Measurements from ENCODE around the gene SERTM1. TPM values are rescaled to one million over a fixed set of nuclear protein-coding genes. Genes with fewer than 3 reads are reported as not detected.
A peak's percentile ranks its signal among the peaks of the same experiment; 100 is the strongest.

The SERTM1 gene
- total RNA-seq, 1 donor = not detected

DNA sequence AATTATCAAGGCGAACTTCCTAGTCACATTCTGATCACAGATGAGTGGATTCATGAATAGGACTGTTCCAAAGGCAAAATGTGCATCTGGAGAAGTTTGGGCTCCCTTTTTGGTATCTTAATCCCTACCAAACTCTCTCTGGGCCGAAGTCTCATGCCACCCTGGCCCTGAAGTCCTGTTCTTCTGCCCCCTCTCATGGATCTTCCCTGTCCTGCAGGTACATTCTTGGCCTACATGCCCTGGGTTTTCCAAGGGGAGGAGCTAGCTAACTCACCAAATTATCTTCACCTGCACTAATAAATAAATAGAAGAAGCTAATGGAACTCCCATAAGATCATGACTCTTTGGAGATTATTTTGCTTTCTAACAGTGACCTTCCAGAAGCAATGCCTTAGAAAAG, 50.3 kb downstream of the SERTM1 start:
- no peak for TF ChIP-seq CTCF (IDR thresholded peaks at IDR 0.05; ENCODE audit: extremely low read depth, low read depth, low read length)
- Histone ChIP-seq H3K79me2 (ENCODE audit: insufficient read depth, low read length) (no peaks in the 10 kb centered on the region), H3K4me2 (ENCODE audit: insufficient read depth, low read length) (no peak overlapping the region), H3K36me3 (ENCODE audit: insufficient read depth, low read length) (no peaks in the 10 kb centered on the region), H2AFZ (ENCODE audit: low read length) (no peak overlapping the region), H3K4me1 (ENCODE audit: insufficient read depth, low read length) (no peaks in the 10 kb centered on the region), H3K9me3 (ENCODE audit: low read depth, low read length) (no peaks in the 10 kb centered on the region), H3K4me3 (ENCODE audit: insufficient read depth, low read length) (no peak overlapping the region), H3K27me3 (ENCODE audit: insufficient read depth, low read length) (no peaks in the 10 kb centered on the region), H4K20me1 (ENCODE audit: insufficient read depth, low read length) (no peaks in the 10 kb centered on the region), H3K27ac (ENCODE audit: low read depth, low read length) (no peak overlapping the region)
- DNase-seq (ENCODE audit: insufficient read length, low spot score, missing footprints) = no peak

GRCh38 chr13:36725936-36726335, 52.1 kb downstream of the SERTM1 start:
- no peak for TF ChIP-seq CTCF (IDR thresholded peaks at IDR 0.05; ENCODE audit: extremely low read depth, low read depth, low read length)
- Histone ChIP-seq H4K20me1 (ENCODE audit: insufficient read depth, low read length) (no peaks in the 10 kb centered on the region), H3K79me2 (ENCODE audit: insufficient read depth, low read length) (no peaks in the 10 kb centered on the region), H3K9me3 (ENCODE audit: low read depth, low read length) (no peaks in the 10 kb centered on the region), H3K27ac (ENCODE audit: low read depth, low read length) (no peak overlapping the region), H3K36me3 (ENCODE audit: insufficient read depth, low read length) (no peaks in the 10 kb centered on the region), H3K4me1 (ENCODE audit: insufficient read depth, low read length) (no peaks in the 10 kb centered on the region), H3K4me2 (ENCODE audit: insufficient read depth, low read length) (no peak overlapping the region), H3K27me3 (ENCODE audit: insufficient read depth, low read length) (no peaks in the 10 kb centered on the region), H2AFZ (ENCODE audit: low read length) (no peak overlapping the region), H3K4me3 (ENCODE audit: insufficient read depth, low read length) (no peak overlapping the region)
- no peak for DNase-seq (ENCODE audit: insufficient read length, low spot score, missing footprints)

- Histone ChIP-seq H3K27me3 (ENCODE audit: insufficient read depth, low read length) (no peaks in the 10 kb centered on the region), H3K4me1 (ENCODE audit: insufficient read depth, low read length) (no peaks in the 10 kb centered on the region), H4K20me1 (ENCODE audit: insufficient read depth, low read length) (no peaks in the 10 kb centered on the region), H3K9me3 (ENCODE audit: low read depth, low read length) (no peaks in the 10 kb centered on the region), H3K4me2 (ENCODE audit: insufficient read depth, low read length) (no peak overlapping the region), H2AFZ (ENCODE audit: low read length) (no peak overlapping the region), H3K27ac (ENCODE audit: low read depth, low read length) (no peak overlapping the region), H3K36me3 (ENCODE audit: insufficient read depth, low read length) (no peaks in the 10 kb centered on the region), H3K4me3 (ENCODE audit: insufficient read depth, low read length) (no peak overlapping the region), H3K79me2 (ENCODE audit: insufficient read depth, low read length) (no peaks in the 10 kb centered on the region)
- no peak for DNase-seq (ENCODE audit: insufficient read length, low spot score, missing footprints)
- no peak for TF ChIP-seq CTCF (IDR thresholded peaks at IDR 0.05; ENCODE audit: extremely low read depth, low read depth, low read length)
Measured at GRCh38 chr13:36728006-36728405, 54.2 kb downstream of the SERTM1 start.

DNA sequence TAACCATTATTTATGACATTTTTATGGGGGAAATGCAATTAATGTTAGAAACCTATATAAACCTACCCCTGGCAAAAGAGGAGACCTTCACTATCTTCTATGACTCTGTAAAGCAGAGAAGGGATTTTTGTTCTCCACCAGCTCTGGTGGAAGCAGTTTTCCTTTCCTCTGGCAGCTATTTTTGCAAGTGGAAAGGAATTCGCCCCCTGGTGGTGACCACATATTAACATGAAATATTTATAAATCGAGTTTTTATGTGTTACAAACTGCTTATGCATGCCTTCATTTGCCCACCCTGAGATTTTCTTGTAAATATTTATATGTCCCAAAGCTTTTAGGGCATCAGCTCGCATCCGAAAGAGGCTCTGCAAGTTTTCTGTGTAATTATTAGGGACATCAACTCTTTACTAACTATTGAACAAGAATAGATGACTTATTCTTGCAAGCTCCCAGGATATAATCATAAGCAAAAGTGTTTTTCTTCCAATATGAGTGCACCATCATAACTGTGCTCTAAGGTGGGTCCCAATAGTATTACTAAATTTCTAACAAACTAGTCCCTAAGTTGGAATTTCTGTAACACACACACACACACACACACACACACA, 62.4 kb downstream of the SERTM1 start:
- TF ChIP-seq CTCF (IDR thresholded peaks at IDR 0.05; ENCODE audit: extremely low read depth, low read depth, low read length) = peak; percentile 74
- Histone ChIP-seq H3K4me2 (ENCODE audit: insufficient read depth, low read length) (no peak overlapping the region), H3K27me3 (ENCODE audit: insufficient read depth, low read length) (peaks cover 2% of the 10 kb centered on the region), H2AFZ (ENCODE audit: low read length) (no peak overlapping the region), H4K20me1 (ENCODE audit: insufficient read depth, low read length) (no peaks in the 10 kb centered on the region), H3K9me3 (ENCODE audit: low read depth, low read length) (no peaks in the 10 kb centered on the region), H3K79me2 (ENCODE audit: insufficient read depth, low read length) (no peaks in the 10 kb centered on the region), H3K27ac (ENCODE audit: low read depth, low read length) (no peak overlapping the region), H3K4me3 (ENCODE audit: insufficient read depth, low read length) (no peak overlapping the region), H3K36me3 (ENCODE audit: insufficient read depth, low read length) (no peaks in the 10 kb centered on the region), H3K4me1 (ENCODE audit: insufficient read depth, low read length) (no peaks in the 10 kb centered on the region)
- peak; percentile 18 for DNase-seq (ENCODE audit: insufficient read length, low spot score, missing footprints)

All from osteoblast (primary cell).